Measurements from ENCODE around the gene ZNF599. TPM values are rescaled to one million over a fixed set of nuclear protein-coding genes. Genes with fewer than 3 reads are reported as not detected.
"Not testable (repeated sequence)": the region's sequence is repeated elsewhere in the genome, so short reads cannot be mapped to it uniquely, and the experiment has no call there.

Gene ZNF599
- total and polyA plus RNA-seq, 2 donors (not counting 1 experiment from before 2014, with no cell fraction given), result 6.0 to 7.6 TPM

DNA sequence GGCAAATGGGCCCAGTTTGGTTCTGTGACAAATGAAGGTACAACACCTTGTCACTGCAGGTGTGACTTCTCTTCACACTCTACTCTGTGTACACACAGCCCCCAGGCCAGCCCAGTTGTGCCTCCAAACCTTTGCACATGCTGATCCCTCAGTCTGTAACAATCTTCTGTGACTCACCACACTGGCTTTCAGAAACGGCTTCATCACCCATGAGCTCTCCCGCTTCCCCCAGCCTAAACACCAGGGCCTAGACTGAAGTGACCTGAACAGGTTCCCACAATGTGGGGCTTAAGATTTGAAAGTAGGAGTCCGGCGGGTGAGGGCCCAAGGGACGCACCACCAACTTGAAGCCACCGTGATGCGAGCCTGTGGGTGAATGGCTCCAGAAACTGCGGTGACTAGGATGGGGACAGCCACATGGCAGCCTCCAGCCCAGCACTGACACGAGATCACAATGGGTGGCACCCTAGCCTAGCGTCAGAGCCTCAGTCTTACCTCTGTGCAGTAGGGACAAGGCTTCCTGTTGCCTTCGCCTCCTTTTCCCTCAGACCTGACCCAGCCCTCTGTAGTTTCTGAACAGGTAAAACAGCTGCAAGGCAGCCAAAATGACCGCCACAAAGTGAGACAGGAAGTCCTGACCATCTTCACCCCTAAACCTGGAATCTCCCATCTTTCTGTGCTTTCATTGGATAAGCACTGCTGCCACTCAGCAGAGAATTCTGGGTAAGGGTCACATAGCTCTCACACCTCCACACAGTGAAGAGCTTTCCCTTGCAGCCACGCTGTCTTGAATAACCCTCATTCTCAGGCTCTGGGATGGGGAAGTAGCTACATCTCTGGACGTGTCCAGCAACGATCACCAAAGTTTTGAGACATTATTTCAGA, 34.2 kb upstream of the ZNF599 start:
- Histone ChIP-seq H3K27me3 (replicated peaks in 1 of 4; ENCODE audit: control extremely low read depth in 1 of 4, control insufficient read depth in 3 of 4, insufficient read depth in 4 of 4, low read length in 3 of 4) (peaks cover 0 to 7% (median 0%) of the 10 kb centered on the region in 4 experiments), H3K27ac (ENCODE audit: low read length in 2 of 2) (no peak overlapping the region), H2AFZ (ENCODE audit: insufficient read depth, low read depth, low read length, poor library complexity, severe bottlenecking) (no peak overlapping the region), H4K20me1 (ENCODE audit: control insufficient read depth, insufficient read depth, low read length, poor library complexity, severe bottlenecking) (no peaks in the 10 kb centered on the region), H3K79me2 (ENCODE audit: control insufficient read depth, insufficient read depth, low read length) (no peaks in the 10 kb centered on the region), H3K4me2 (replicated peaks; ENCODE audit: low read depth, low read length, poor library complexity, severe bottlenecking) (no peak overlapping the region), H3K4me1 (ENCODE audit: control insufficient read depth in 2 of 2, insufficient read depth in 2 of 2, low read length in 2 of 2) (no peaks in the 10 kb centered on the region), H3K9me3 (ENCODE audit: control extremely low read depth in 1 of 3, control insufficient read depth in 2 of 3, insufficient read depth in 1 of 3, low read length in 2 of 3) (peaks cover 0 to 18% (median 3%) of the 10 kb centered on the region in 3 donors), H3K9ac (ENCODE audit: low read length) (no peak overlapping the region), H3K36me3 (replicated peaks in 1 of 2; ENCODE audit: control extremely low read depth in 1 of 2, control insufficient read depth in 1 of 2, extremely low read depth in 1 of 2, insufficient read depth in 2 of 2, low read length in 1 of 2) (no peaks in the 10 kb centered on the region), H3K4me3 (ENCODE audit: control extremely low read depth in 1 of 5, extremely low read depth in 1 of 5, insufficient read depth in 1 of 5, low read depth in 2 of 5, low read length in 4 of 5) (no peak overlapping the region)
- no peak overlapping the region for H3K4me3 Mint-ChIP-seq
- CTCF ChIA-PET, result no interaction called here
- WGBS (ENCODE audit: insufficient coverage), result 91% methylated on average over 14 of the region's 15 CpGs
- H3K27ac Mint-ChIP-seq, result no peak overlapping the region
- POLR2A ChIA-PET, result no interaction called here
- DNase-seq (no peak), ATAC-seq (ENCODE audit: low read depth) (no peak)
- intact Hi-C loops (cut with micrococcal nuclease), result no loop called here
- H3K27me3 Mint-ChIP-seq, result peaks cover 5% of the 10 kb centered on the region
- peaks cover 3% of the 10 kb centered on the region for H3K4me1 Mint-ChIP-seq
- peaks cover 5% of the 10 kb centered on the region for H3K9me3 Mint-ChIP-seq (ENCODE audit: insufficient read depth)
- TF ChIP-seq, protein P1, sequence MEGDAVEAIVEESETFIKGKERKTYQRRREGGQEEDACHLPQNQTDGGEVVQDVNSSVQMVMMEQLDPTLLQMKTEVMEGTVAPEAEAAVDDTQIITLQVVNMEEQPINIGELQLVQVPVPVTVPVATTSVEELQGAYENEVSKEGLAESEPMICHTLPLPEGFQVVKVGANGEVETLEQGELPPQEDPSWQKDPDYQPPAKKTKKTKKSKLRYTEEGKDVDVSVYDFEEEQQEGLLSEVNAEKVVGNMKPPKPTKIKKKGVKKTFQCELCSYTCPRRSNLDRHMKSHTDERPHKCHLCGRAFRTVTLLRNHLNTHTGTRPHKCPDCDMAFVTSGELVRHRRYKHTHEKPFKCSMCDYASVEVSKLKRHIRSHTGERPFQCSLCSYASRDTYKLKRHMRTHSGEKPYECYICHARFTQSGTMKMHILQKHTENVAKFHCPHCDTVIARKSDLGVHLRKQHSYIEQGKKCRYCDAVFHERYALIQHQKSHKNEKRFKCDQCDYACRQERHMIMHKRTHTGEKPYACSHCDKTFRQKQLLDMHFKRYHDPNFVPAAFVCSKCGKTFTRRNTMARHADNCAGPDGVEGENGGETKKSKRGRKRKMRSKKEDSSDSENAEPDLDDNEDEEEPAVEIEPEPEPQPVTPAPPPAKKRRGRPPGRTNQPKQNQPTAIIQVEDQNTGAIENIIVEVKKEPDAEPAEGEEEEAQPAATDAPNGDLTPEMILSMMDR (IDR thresholded peaks at IDR 0.05), result no peak
- no peak for TF ChIP-seq EZH2 (IDR thresholded peaks at IDR 0.05; ENCODE audit: borderline replicate concordance, insufficient read depth, low read depth, low read length, poor library complexity, severe bottlenecking)

DNA sequence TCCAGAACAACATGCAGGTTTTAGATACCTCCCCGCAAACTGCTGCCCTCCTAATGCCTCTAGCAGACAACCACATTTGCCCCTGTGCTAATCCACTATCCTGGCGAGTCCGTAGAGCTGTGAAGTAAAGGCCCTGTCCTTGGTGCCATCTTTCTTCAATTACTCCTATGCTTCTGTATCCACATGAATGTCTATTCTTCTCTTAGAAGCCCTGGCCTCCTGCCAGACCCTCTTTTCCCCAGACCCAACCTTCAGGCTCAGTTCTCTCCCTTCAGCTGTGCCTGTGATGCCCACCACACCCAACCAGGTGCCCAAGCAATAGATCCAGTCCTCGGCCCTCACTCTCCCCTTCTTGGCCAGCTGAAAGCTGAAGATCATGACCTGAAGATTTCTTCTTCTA, 31.1 kb upstream of the ZNF599 start:
- ChIA-PET POLR2A (no interaction called here), CTCF (no interaction called here)
- no peak overlapping the region for H3K4me3 ChIP-seq (ENCODE audit: control extremely low read depth in 1 of 5, extremely low read depth in 1 of 5, insufficient read depth in 1 of 5, low read depth in 2 of 5, low read length in 4 of 5)
- TF ChIP-seq, protein P1 (IDR thresholded peaks at IDR 0.05), result no peak
- TF ChIP-seq EZH2 (IDR thresholded peaks at IDR 0.05; ENCODE audit: borderline replicate concordance, insufficient read depth, low read depth, low read length, poor library complexity, severe bottlenecking), result no peak
- peaks cover 0 to 7% (median 0%) of the 10 kb centered on the region in 4 experiments for H3K27me3 ChIP-seq (replicated peaks in 1 of 4; ENCODE audit: control extremely low read depth in 1 of 4, control insufficient read depth in 3 of 4, insufficient read depth in 4 of 4, low read length in 3 of 4)
- peaks cover 0 to 14% (median 3%) of the 10 kb centered on the region in 3 donors for H3K9me3 ChIP-seq (ENCODE audit: control extremely low read depth in 1 of 3, control insufficient read depth in 2 of 3, insufficient read depth in 1 of 3, low read length in 2 of 3)
- H3K4me1 ChIP-seq (ENCODE audit: control insufficient read depth in 2 of 2, insufficient read depth in 2 of 2, low read length in 2 of 2), result no peaks in the 10 kb centered on the region
- Mint-ChIP-seq H3K9me3 (ENCODE audit: insufficient read depth) (peaks cover 3% of the 10 kb centered on the region), H3K4me1 (no peaks in the 10 kb centered on the region), H3K4me3 (no peak overlapping the region), H3K27me3 (peaks cover 5% of the 10 kb centered on the region), H3K27ac (no peak overlapping the region)
- no peak overlapping the region for H2AFZ ChIP-seq (ENCODE audit: insufficient read depth, low read depth, low read length, poor library complexity, severe bottlenecking)
- 95% methylated on average over 4 of the region's 4 CpGs for WGBS (ENCODE audit: insufficient coverage)
- intact Hi-C loops (cut with micrococcal nuclease), result no loop called here
- H3K27ac ChIP-seq (ENCODE audit: low read length in 2 of 2), result no peak overlapping the region
- no peak overlapping the region for H3K4me2 ChIP-seq (replicated peaks; ENCODE audit: low read depth, low read length, poor library complexity, severe bottlenecking)
- no peak for ATAC-seq (ENCODE audit: low read depth)
- H4K20me1 ChIP-seq (ENCODE audit: control insufficient read depth, insufficient read depth, low read length, poor library complexity, severe bottlenecking), result no peaks in the 10 kb centered on the region
- H3K9ac ChIP-seq (ENCODE audit: low read length), result no peak overlapping the region
- H3K79me2 ChIP-seq (ENCODE audit: control insufficient read depth, insufficient read depth, low read length), result no peaks in the 10 kb centered on the region
- no peak for DNase-seq
- no peaks in the 10 kb centered on the region for H3K36me3 ChIP-seq (replicated peaks in 1 of 2; ENCODE audit: control extremely low read depth in 1 of 2, control insufficient read depth in 1 of 2, extremely low read depth in 1 of 2, insufficient read depth in 2 of 2, low read length in 1 of 2)

DNA sequence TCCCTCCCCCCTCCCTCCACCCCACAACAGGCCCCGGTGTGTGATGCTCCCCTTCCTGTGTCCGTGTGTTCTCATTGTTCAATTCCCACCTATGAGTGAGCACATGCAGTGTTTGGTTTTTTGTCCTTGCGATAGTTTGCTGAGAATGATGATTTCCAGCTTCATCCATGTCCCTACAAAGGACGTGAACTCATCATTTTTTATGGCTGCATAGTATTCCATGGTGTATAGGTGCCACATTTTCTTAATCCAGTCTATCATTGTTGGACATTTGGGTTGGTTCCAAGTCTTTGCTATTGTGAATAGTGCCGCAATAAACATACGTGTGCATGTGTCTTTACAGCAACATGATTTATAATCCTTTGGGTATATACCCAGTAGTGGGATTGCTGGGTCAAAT, 23.9 kb upstream of the ZNF599 start:
- ATAC-seq (ENCODE audit: low read depth); H3K27ac Mint-ChIP-seq; H3K4me3 Mint-ChIP-seq; CTCF ChIA-PET; H3K79me2 ChIP-seq (ENCODE audit: control insufficient read depth, insufficient read depth, low read length); H3K27me3 Mint-ChIP-seq; H3K4me1 Mint-ChIP-seq; H3K27me3 ChIP-seq (replicated peaks in 1 of 4; ENCODE audit: control extremely low read depth in 1 of 4, control insufficient read depth in 3 of 4, insufficient read depth in 4 of 4, low read length in 3 of 4); H3K9me3 ChIP-seq (ENCODE audit: control extremely low read depth in 1 of 3, control insufficient read depth in 2 of 3, insufficient read depth in 1 of 3, low read length in 2 of 3); H3K4me1 ChIP-seq (ENCODE audit: control insufficient read depth in 2 of 2, insufficient read depth in 2 of 2, low read length in 2 of 2); H2AFZ ChIP-seq (ENCODE audit: insufficient read depth, low read depth, low read length, poor library complexity, severe bottlenecking); POLR2A ChIA-PET; H4K20me1 ChIP-seq (ENCODE audit: control insufficient read depth, insufficient read depth, low read length, poor library complexity, severe bottlenecking); H3K27ac ChIP-seq (ENCODE audit: low read length in 2 of 2); DNase-seq; H3K9ac ChIP-seq (ENCODE audit: low read length); H3K4me2 ChIP-seq (replicated peaks; ENCODE audit: low read depth, low read length, poor library complexity, severe bottlenecking); H3K36me3 ChIP-seq (replicated peaks in 1 of 2; ENCODE audit: control extremely low read depth in 1 of 2, control insufficient read depth in 1 of 2, extremely low read depth in 1 of 2, insufficient read depth in 2 of 2, low read length in 1 of 2); H3K9me3 Mint-ChIP-seq (ENCODE audit: insufficient read depth); H3K4me3 ChIP-seq (ENCODE audit: control extremely low read depth in 1 of 5, extremely low read depth in 1 of 5, insufficient read depth in 1 of 5, low read depth in 2 of 5, low read length in 4 of 5); intact Hi-C loops (cut with micrococcal nuclease): not testable (repeated sequence)
- WGBS (ENCODE audit: insufficient coverage), result no CpG with 5 or more reads among the region's 6 CpGs
